GM20000 (cell line): Measurements from ENCODE around the gene MVB12B.

Source experiments
- DNase-seq: peaks from one replicate; pipeline ENCODE4 v3.0.0; 2012; ENCODE audit warnings: low spot score
- CTCF ChIP-seq: IDR thresholded peaks from 2 replicates; pipeline ENCODE4 v1.5.1; 2012; ENCODE audit warnings: mild to moderate bottlenecking, control low read depth; ENCODE audit errors: extremely low read depth, missing control alignments

Gene MVB12B

GRCh38 chr9:126354887-126355770 lies 28.5 kb downstream of the MVB12B start:
- no peak for TF ChIP-seq CTCF
- DNase-seq: no peak

- DNase-seq: no peak
These were observed 30.4 kb downstream of the MVB12B start for GRCh38 chr9:126357074-126357473.

GRCh38 chr9:126360073-126360472 lies 33.4 kb downstream of the MVB12B start:
- no peak for TF ChIP-seq CTCF
- no peak for DNase-seq

More at GRCh38 chr9:126357074-126357473, 30.4 kb downstream of the MVB12B start:
- TF ChIP-seq CTCF: no peak

- no peak for TF ChIP-seq CTCF
- DNase-seq: no peak
These were observed 35.2 kb downstream of the MVB12B start for GRCh38 chr9:126361810-126362238.

- TF ChIP-seq CTCF: no peak
- no peak for DNase-seq
These were observed 36.6 kb downstream of the MVB12B start for GRCh38 chr9:126363250-126363649.

- no peak for DNase-seq
- no peak for TF ChIP-seq CTCF
These were observed 37.4 kb downstream of the MVB12B start for GRCh38 chr9:126363847-126364671.

- no peak for TF ChIP-seq CTCF
- DNase-seq: no peak
These were observed 39.2 kb downstream of the MVB12B start for GRCh38 chr9:126365780-126366179.
